ENCODE data around the gene NCK2.

DNA sequence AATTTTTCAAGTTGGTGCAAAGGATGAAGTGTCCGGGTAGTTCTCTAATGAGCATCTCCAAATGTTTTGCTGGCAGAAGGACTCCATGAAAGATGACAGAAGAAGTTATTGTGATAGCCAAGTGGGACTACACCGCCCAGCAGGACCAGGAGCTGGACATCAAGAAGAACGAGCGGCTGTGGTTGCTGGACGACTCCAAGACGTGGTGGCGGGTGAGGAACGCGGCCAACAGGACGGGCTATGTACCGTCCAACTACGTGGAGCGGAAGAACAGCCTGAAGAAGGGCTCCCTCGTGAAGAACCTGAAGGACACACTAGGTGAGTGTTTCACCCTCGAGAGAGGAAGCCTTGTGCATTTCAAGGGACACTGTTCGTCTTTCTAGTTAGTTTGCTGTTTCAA, 110.3 kb downstream of the NCK2 start:
- TF ChIP-seq, protein P1, sequence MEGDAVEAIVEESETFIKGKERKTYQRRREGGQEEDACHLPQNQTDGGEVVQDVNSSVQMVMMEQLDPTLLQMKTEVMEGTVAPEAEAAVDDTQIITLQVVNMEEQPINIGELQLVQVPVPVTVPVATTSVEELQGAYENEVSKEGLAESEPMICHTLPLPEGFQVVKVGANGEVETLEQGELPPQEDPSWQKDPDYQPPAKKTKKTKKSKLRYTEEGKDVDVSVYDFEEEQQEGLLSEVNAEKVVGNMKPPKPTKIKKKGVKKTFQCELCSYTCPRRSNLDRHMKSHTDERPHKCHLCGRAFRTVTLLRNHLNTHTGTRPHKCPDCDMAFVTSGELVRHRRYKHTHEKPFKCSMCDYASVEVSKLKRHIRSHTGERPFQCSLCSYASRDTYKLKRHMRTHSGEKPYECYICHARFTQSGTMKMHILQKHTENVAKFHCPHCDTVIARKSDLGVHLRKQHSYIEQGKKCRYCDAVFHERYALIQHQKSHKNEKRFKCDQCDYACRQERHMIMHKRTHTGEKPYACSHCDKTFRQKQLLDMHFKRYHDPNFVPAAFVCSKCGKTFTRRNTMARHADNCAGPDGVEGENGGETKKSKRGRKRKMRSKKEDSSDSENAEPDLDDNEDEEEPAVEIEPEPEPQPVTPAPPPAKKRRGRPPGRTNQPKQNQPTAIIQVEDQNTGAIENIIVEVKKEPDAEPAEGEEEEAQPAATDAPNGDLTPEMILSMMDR (conservative IDR thresholded peaks at IDR 0.05; ENCODE audit: low read depth, low read length), result no peak
- TF ChIP-seq EZH2 (IDR thresholded peaks at IDR 0.05; ENCODE audit: low read length, unreplicated experiment) (no peak), EZH2phosphoT487 (IDR thresholded peaks at IDR 0.05; ENCODE audit: borderline replicate concordance, low read length) (no peak)
